22Rv1 (cell line): ENCODE measurements around the gene EPHA6.
"Not testable (repeated sequence)": the region's sequence is repeated elsewhere in the genome, so short reads cannot be mapped to it uniquely, and the experiment has no call there.

Experiments used
- H3K27ac ChIP-seq: fragments of 450-650 bp; 2 replicates; pipeline ENCODE4 v1.5.1; 2017
- CTCF ChIP-seq: fragments of 450-650 bp; IDR thresholded peaks from 2 replicates; pipeline ENCODE4 v1.5.1; 2017; ENCODE audit warnings: mild to moderate bottlenecking
- ZFX ChIP-seq: fragments of 450-650 bp; IDR thresholded peaks from 2 replicates; pipeline ENCODE4 v1.6.1; 2017; ENCODE audit warnings: antibody characterized with exemption, borderline replicate concordance

EPHA6 gene

GRCh38 chr3:97256060-97256459 is 441.7 kb downstream of the EPHA6 start:
- H3K27ac ChIP-seq, result no peak overlapping the region
- TF ChIP-seq ZFX, result no peak
- TF ChIP-seq CTCF, result no peak

GRCh38 chr3:97257942-97258697 is 443.7 kb downstream of the EPHA6 start:
- no peak overlapping the region for H3K27ac ChIP-seq
- TF ChIP-seq ZFX, result no peak
- TF ChIP-seq CTCF, result no peak

- TF ChIP-seq ZFX (no peak), CTCF (no peak)
- H3K27ac ChIP-seq, result no peak overlapping the region
These were observed 444.9 kb downstream of the EPHA6 start for GRCh38 chr3:97259263-97259662.

GRCh38 chr3:97264180-97264579 is 449.8 kb downstream of the EPHA6 start:
- no peak overlapping the region for H3K27ac ChIP-seq
- TF ChIP-seq ZFX (no peak), CTCF (no peak)

- no peak overlapping the region for H3K27ac ChIP-seq
- no peak for TF ChIP-seq CTCF
These were observed 451.0 kb downstream of the EPHA6 start for GRCh38 chr3:97265237-97266005.

GRCh38 chr3:97269202-97269601 is 454.8 kb downstream of the EPHA6 start:
- no peak overlapping the region for H3K27ac ChIP-seq
- TF ChIP-seq ZFX, result no peak
- TF ChIP-seq CTCF, result no peak

GRCh38 chr3:97276879-97277550 is 462.6 kb downstream of the EPHA6 start:
- H3K27ac ChIP-seq, result not testable (repeated sequence)
